ENCODE data around the gene SHH.
A peak's percentile ranks its signal among the peaks of the same experiment; 100 is the strongest.
"Not testable (repeated sequence)": the region's sequence is repeated elsewhere in the genome, so short reads cannot be mapped to it uniquely, and the experiment has no call there.

Gene SHH

DNA sequence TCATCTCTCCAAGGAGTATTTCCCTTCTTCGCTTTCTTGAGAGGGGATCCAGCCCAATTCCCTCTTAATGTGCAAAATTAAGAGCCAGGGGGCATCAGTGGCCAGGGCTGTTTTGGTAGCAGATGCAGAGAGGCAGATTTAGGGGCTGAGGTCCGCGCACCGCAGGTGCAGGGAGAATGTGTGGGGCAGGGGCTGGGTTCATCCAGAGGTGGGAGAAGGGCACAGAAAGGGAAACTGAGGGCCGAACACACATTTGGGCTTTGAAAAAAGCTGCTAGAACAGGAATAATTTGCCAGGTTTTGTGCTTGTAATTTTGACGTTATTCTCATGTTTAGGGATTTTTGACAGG is 6.5 kb upstream of the SHH start:
- DNase-seq: no peak

GRCh38 chr7:155818154-155818819 is 6.0 kb upstream of the SHH start:
- no peak for DNase-seq

DNA sequence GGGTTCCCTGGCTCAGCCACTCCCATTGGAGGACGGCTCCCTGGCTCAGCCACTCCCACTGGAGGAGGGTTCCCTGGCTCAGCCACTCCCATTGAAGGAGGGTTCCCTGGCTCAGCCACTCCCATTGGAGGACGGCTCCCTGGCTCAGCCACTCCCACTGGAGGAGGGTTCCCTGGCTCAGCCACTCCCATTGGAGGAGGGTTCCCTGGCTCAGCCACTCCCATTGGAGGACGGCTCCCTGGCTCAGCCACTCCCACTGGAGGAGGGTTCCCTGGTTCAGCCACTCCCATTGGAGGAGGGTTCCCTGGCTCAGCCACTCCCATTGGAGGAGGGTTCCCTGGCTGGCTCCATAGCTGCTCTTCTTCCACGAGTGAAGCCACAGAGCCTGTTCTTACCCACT is 5.3 kb upstream of the SHH start:
- not testable (repeated sequence) for DNase-seq

GRCh38 chr7:155816996-155817395 is 4.7 kb upstream of the SHH start:
- no peak for DNase-seq

GRCh38 chr7:155816192-155816508 is 3.9 kb upstream of the SHH start:
- DNase-seq: no peak

DNA sequence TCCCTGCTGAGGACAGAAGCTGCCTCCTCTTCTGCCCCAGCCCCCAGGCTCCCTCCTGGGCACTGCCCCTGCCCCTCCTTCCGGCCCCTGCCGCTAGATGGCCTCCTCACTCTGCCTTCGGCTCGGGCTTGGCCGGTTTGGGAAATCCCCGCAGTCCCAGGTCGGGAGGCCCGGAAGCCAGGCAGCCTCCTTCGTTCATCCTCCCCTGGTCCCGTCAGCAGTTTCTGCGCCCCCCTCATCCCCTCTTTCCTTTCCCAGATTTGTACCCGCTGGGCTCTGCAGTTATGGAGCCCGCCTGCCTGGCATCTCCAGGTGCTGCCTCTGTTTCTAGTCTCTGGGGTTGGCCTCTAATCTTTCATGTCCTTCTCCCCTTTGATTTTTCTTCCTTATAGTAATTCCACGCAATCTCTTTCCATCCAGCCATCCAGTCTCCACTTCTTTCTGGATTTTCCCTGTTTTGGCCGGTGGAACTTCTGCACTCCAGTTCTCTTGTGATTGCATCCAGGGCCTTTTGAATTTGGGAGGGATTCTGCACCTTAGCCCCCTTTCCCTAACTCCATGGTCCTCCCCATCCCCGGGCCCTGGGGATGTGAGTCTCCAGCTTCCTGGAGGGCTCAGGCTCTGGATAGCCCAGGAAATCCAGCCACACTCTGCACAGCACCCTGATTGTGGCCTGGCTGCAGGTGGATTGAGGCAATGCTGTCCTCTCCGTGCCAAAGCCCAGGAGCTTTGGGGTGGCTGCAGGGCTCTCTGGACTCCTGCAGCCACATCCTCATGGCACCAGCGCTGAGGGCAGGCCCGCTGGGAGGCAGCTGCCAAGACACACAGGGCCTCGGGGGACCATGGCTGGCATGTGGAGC is 3.3 kb upstream of the SHH start:
- DNase-seq: peak; percentile 23

DNA sequence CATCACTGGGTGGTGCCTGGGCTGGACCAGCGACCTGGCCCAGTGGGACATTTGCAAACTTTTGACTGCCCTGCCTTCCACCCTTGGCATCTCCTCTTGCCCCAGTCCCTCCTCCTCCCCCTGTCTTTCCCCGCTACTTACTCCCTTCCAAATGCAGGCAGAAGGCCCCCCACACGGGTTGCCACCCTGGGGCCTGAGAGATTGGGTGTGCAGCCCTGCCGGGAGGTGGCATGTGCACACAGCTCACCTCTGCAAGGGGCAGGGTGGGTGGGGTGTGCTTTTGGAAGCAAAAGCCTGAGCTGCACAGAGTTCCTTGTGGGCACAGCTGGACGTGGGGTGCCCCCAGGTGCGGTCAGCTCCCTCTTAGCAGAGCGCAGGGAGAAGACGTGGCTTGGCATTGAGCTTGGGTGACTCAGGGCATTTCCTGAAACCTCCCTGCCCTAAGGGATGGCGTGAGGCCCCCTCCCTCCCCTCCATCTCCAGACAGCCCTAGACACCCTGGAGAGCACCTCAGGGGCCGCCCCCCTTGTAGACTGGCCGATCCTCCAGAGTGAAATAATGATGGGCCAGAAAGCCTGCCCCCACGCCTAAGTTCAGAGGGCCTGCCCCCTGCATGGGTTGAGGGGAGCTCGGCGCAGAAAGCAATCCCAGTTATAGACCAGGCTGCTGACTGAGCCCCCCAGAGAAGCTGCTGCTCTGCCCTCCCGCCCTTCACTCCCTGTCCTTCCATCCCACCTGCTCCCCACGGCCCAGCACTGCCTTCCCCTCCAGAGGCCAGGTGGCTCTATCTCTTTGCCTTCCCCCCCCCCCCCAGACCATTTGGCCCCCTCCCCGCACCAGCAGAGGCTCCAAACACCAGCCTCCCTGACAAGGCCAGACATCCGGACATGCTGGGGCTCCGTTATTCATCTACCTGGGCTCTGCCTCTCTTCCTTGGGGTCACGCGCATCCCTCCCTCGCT is 2.3 kb upstream of the SHH start:
- DNase-seq: no peak

DNA sequence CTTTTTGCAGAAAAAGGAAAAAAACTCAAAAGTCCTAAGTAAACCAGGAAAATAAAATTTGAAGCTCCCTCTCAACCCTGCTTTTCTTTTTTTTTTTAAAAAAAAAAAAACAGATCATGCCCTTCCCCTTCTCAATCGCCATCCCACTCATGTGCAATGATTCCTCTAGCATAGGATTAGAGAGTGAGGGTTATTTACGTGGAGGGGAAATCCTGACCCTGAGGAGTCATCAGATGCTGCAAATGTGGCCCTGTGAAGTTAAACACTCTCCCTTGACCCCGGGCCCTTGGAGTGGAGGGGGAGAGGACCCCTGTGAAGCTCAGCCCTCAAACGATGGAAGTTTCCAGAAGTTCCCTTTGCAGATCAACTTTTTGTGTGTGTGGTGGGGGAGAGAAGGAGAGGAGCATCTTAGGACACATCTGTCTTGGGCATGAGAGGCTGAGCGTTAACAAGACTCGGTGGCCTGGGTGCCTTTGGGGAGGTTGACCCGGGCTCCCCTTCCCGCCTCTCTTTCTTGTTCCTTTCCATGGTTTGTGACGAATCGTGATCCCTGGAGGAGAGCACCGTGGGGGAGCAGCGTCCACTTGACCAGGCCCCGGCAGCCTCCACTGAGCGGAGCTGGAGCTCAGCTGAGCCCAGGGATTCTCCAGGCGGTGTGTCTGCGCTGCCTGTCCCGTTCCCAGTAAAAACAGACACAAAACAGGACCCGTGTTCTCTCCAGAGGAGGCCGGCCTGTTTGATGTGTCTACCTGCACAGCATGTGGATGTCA is 1.5 kb upstream of the SHH start:
- no peak for DNase-seq

- DNase-seq: no peak
These were observed 862 bp upstream of the SHH start for GRCh38 chr7:155813125-155813524.

DNA sequence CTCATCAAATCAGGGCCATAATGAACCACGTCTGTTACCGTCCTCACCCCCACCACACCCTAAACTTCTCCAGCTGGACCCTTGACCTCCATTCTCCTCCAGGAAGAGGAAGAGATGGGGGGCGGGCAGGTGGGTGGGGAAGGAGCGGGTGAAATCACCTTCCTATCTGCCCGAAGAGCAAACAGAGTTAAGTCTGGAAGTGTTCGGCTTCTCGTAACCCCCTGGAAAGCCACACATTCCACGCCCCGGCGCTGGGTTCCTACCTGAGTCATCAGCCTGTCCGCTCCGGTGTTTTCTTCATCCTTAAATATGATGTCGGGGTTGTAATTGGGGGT is 736 bp downstream of the SHH start:
- DNase-seq: no peak

GRCh38 chr7:155810770-155811559 is 1.3 kb downstream of the SHH start:
- DNase-seq: no peak

- DNase-seq: no peak
These were observed 2.1 kb downstream of the SHH start for GRCh38 chr7:155809947-155810769.

- no peak for DNase-seq
These were observed 2.8 kb downstream of the SHH start for GRCh38 chr7:155809332-155809946.

GRCh38 chr7:155808549-155809331 is 3.5 kb downstream of the SHH start:
- DNase-seq: no peak

DNA sequence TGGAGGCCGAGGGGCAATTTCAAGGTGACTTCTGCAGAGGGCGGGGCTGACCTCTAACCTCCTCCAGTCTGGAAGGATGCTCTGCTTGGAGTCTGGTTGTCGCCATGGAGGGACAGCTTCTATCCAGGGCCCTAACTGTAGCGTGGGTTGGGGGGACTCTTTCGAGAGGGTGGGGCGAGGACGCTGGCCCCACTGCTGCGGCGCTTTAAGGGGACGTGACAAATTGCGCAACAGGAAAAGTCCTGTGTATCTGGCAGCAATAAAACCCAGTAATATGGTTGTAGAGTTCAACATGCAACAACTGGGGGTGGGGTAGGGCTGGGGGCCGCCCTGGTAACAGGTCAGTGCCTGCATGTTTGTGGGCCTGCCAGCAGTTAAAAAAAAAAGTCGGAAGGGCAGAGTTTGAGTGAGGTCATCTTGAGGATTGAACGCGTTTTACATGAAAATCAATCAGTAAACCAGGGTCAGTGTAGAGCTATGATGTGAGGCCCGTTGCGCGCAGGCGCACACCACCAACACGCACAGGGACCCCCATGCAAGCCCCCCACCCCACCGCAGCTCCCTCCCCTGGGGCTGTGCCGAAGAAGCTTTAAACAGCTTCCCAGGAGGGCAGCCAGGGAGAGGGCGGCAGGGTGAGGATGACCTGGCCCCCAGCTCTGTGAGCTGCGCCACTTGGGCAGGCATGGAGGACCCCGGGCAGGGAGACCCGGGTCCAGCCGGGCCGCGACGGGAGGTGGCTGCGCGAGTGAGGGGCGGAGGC is 4.3 kb downstream of the SHH start:
- no peak for DNase-seq

DNA sequence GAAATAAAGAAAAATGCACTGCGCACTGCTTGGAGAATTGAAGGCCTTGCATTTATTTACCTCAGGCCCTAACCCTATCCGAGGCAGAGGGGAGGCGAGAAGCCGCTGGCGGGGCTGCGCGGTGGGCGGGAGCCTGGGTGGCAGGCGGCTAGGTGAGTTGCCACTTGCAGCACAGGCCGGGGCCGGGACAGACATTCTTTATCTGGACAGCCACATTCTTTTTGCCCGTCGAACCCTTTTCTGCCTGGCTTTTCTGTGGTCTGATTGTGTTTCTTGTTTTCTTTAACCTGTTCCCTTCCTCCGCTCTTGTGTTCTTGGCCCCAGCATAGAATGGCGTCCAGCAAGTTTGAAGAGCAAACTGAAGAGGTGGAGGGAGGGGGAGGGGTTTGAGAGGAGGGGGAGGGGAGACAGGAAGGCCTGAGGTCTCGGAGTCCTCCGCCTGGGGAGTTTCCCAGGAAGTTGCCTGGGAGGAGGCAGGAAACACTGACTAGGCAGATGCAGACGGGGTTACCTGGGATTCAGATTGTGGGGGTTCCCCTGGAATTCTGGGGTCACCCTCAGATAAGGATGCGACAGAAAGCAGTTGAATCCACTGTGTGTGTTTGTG is 5.1 kb downstream of the SHH start:
- no peak for DNase-seq

GRCh38 chr7:155806096-155806871 is 6.0 kb downstream of the SHH start:
- DNase-seq: no peak

GRCh38 chr7:155805826-155806095 is 6.5 kb downstream of the SHH start:
- DNase-seq: no peak

All from fibroblast of skin of right biceps (primary cell).